Raji (cell line): ENCODE data around the gene TULP3.

Experiments used
- POLR2A ChIP-seq: IDR thresholded peaks from 2 replicates; pipeline ENCODE4 v1.6.1; 2011; ENCODE audit warnings: low read depth, low read length, control low read depth; ENCODE audit not compliant: insufficient read depth

TULP3 gene

DNA sequence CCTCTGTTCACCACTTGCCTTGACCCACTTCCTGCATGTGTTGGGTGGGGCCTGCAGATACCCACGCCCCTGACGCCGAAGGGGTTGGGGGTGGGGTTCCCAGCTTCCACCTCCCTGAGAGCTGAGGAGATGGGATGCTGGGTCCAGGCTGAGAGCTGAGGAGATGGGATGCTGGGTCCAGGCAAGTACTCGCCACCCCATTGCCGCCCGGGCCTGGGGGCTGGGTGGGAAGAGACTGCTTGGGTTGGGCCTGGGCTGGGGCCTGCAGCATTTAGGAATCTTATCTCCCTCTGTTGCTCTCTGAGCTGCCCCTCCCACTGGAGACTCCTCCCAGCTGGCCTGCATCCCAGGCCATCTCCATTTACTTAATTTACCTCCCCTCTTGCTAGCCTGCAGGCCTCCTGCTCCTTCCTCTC is 85.9 kb downstream of the TULP3 start:
- TF ChIP-seq POLR2A: no peak

DNA sequence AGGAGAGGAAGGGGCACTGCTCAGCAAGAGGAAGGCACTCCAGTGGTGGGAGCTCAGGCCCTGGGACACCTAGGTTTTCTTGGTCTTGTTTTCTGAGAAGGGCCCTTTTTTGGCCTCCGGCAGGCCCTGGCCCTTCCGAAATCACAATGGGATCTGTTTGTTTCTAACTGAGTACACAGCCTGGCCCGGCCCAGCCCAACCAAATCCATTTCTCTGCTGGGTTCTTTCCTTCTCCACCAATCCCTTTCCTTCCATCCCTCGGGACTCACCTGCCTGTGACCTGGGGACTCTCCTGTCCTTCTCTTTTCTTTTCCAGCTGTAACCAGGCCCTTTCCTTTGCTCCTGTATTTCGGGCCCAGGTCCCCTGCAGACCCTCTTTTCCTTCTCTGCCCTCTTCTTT is 87.1 kb downstream of the TULP3 start:
- no peak for TF ChIP-seq POLR2A

DNA sequence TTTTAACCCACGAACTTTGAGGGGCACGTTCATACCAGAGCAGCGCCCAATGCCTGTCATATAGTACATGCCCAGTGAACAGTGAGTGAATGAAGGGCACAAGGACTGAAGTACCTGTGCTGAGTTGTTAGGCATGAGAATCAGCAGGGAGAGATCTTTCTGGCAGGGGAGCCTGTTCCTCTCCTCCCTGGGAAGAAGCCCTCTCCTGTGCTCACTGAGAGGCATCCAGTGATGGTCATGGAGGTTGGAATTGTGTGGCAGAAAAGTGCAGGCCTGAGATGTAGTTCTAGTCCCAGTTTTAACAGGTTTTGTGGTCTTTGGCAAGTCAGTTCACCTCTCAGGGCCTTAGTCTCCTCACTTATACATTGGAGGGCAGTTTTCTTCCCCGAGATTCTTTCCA is 89.1 kb downstream of the TULP3 start:
- no peak for TF ChIP-seq POLR2A

DNA sequence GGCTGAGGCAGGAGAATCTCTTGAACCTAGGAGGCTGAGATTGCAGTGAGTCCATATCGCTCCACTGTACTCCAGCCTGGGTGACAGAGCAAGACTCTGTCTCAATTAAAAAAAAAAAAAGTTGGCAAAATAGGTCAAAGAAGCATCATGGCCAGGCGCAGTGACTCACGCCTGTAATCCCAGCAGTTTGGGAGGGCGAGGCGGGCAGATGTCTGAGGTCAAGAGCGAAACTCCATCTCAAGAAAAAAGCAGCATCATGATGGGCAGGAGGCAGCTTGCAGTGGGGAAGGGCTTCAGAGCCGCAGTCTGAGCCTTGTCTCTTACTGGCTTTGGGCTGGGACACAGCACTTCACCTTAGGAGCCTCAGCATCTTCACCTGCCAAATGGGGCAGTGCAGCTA is 89.9 kb downstream of the TULP3 start:
- no peak for TF ChIP-seq POLR2A

DNA sequence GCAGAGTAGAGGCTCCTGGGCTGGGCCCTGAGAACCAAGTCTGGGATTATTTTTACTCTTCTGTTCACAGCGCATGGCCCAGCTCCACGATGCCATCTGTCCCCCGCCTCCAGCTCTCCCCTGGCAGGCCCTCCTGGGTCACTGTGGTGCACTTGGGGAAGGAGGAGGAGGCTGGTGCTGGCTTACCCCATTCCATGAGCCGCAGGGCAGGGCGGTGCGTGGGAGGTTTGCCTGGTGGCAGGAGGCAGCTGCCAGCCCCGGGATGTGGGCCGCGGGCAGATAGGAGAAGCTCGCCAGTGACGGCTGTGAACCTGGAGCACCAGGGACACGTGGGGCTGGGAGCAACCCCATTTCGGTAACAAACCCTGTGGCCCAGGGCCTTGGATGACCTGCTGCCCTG is 91.7 kb downstream of the TULP3 start:
- no peak for TF ChIP-seq POLR2A

DNA sequence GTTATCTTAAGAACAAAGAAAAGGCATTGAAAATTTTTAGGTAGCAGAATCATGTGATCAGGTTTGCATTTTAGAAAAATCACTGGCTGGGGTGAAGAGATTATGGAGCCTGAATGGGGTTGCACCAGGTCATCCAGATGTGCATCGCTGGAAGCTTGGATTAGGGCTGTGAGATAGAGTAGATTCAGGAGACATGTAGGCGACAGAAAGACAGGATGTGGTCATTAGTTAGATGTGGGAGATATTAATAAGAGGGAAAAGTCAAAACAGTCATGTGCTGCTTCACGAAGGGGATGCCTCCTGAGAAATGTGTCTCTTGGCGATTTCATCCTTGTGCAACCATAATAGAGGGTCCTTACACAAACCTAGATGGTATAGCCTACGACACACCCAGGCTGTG is 93.6 kb downstream of the TULP3 start:
- TF ChIP-seq POLR2A: no peak

DNA sequence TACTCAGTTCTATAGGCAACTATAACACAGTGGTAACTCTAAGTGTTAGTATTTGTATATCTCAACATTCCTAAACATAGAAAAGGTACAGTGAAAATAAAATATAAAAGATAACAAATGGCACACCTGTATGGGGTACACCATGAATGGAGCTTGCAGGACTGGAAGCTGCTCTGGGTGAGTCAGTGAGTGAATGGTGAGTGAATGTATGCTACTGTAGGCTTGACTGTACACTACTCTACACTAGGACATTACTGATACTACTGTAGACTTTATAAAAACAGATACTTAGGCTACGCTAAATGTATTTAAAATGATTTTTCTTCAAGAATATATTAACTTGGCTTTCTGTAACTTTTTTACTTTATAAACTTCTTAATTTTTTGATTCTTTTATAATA is 94.0 kb downstream of the TULP3 start:
- TF ChIP-seq POLR2A: no peak

DNA sequence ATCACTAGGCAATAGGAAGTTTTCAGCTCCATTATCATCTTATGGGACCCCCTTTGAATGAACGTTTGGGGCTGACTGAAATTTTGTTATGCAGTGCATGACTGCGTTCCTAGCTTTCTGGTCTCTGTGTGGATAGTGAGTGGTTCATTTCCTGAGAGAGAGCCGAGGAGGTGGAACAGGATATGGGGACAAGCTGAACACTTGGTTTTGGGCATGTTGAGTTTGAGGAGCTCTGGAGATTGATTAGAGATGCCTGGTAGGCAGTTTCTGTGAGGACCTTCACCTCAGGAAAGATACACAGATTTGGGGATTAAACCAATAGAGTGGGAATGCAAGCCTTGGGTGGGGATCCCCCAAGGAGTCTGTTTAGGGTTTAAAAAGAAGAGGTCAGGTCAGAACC is 96.2 kb downstream of the TULP3 start:
- no peak for TF ChIP-seq POLR2A

DNA sequence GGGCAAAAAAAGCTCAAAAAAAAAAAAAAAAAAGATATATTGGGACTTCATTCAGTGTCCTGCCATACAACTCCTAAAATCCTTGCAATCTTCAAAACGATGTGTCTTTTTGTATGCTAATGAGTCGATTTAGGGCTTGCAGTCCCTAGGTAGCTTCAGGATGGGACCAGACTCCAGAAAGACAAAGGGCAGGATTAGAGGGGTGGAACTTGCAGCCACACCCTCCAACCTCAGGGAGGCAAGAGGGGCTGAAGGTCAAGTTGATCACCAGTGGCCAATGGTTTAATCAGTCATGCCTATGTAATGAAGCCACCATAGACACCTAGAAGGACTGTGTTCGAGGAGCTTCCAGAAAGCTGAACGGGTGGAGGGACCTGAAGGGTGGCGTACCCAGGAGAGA is 97.8 kb downstream of the TULP3 start:
- no peak for TF ChIP-seq POLR2A
